ENCODE data around the gene LRP1B.

The LRP1B gene

DNA sequence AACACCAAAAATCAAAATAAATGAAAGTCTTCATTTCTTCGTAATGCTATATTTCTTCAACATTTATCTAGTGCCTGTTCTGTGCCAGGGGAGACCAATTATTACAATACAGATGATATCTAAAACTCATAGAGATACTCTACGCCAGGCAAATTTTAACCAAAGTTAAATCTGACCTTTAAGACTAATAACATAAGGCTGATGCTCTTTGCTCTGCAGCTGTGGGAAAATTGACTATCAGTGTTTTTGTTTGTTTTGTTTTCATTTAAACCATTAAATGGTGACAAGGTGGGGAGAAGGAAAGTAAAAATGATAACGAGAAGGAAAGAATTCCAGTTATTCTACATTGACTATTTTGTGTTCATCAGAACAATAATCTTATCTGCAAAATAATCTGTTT lies 406.4 kb downstream of the LRP1B start:
- H3K4me3 ChIP-seq (ENCODE audit: low read depth, low read length): no peak overlapping the region
- no peak for DNase-seq (ENCODE audit: low read depth)

DNA sequence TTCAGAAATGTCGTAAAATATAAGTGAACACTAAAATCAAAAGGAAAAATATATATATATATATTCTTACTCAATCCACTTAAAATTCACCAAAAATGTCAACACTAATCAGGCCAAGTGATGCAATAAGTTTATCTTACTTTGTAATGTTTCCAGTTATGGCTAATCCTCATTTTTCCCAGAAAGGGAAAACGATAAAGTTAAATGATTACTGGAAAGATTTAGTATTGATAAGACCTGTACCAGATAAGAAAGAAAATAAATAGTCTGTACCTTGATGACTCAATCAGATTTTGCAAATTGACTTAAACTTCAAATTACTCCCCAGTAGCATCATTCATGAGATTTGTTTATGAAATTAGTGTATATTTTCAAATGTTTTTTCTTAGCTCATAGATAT lies 407.0 kb downstream of the LRP1B start:
- no peak for DNase-seq (ENCODE audit: low read depth)
- H3K4me3 ChIP-seq (ENCODE audit: low read depth, low read length): no peak overlapping the region

DNA sequence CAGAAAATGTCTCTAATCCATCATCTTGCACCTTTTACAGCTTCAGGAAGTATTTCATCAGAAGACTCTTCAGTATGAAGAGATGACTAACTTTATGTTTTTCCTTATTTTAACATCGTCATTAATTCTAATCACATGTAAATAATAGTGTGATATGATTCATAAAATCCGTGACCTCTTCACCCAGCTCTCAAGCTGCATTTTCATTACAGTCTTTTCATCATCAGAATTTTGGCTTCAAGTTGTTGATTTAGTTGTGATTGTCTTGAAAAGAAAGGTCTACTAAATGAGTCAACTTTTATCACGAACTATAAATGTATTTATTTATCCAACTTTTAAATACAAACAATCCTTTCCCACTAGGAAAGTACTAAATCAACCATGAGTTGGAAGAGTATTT lies 410.3 kb downstream of the LRP1B start:
- DNase-seq (ENCODE audit: low read depth): no peak
- H3K4me3 ChIP-seq (ENCODE audit: low read depth, low read length): no peak overlapping the region

GRCh38 chr2:141714496-141714895 lies 416.3 kb downstream of the LRP1B start:
- no peak overlapping the region for H3K4me3 ChIP-seq (ENCODE audit: low read depth, low read length)
- no peak for DNase-seq (ENCODE audit: low read depth)

- DNase-seq (ENCODE audit: low read depth): no peak
- no peak overlapping the region for H3K4me3 ChIP-seq (ENCODE audit: low read depth, low read length)
These were observed 419.2 kb downstream of the LRP1B start for GRCh38 chr2:141711627-141712026.

DNA sequence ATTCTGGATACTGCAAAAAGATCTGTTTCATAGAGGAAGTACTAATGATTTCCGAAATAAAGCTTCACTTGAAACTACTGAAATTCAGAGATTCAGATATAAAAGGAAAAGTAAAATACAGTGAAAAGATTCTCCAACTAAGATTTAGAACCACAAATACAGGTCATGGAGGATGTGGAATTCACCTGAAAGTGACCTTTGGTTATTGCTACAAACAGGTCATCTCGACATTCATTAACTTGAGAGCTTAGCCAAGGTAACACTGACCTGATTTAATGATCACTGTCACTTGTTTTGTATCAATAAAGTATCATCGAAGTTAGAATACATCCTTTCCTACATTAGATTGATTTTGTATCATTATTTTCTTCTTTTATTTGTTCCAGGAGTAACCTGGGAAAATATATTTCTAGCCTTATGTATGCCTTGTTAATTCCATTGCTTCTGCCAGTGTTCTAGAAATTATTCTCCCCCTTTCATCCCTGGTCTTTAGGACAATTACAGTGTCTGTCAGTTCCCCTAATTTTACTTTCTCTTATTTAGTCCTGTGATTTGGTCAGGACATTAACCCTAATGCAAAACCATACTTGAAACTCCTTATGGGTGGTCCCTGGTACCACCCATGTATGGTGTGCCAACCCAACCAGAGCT lies 420.1 kb downstream of the LRP1B start:
- no peak for DNase-seq (ENCODE audit: low read depth)

DNA sequence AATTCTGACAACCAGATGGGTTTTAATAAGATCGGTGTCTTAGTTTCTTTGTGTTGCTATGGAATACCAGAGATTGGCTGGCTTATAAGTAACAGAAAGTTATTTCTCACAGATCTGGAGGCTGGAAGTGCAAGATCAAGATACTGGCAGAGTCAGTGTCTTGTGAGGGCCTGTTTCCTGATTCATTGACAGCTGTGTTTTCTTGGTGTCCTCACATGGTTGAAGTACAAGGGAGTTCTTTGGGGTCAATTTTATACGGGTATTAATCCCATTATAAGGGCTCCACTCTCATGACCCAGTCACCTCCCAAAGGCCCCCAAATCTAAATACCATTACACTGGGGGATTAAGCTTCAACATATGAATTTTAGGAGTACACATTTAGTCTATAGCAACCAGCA lies 421.1 kb downstream of the LRP1B start:
- no peak overlapping the region for H3K4me3 ChIP-seq (ENCODE audit: low read depth, low read length)
- DNase-seq (ENCODE audit: low read depth): no peak

More for the DNA sequence above, 420.1 kb downstream of the LRP1B start:
- H3K4me3 ChIP-seq (ENCODE audit: low read depth, low read length): no peak overlapping the region

DNA sequence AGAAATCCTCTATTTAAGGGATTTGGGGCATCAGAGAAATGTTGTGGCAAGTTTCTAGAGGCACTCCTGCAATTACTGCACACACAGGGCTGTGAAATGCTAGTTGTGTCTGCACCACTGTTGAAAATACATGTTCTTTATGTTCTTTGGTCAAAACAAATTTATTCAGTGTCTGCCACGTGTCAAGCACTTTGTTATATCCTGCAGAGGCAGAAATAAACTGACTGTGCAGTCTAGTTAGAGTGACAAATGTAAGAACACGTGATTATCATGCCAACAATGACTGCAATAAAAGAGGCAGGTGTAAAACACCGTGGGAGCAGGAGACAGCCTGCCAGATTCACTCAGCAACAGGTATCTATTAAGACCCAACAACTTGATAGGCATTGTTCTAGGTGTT lies 423.3 kb downstream of the LRP1B start:
- no peak overlapping the region for H3K4me3 ChIP-seq (ENCODE audit: low read depth, low read length)
- DNase-seq (ENCODE audit: low read depth): no peak

DNA sequence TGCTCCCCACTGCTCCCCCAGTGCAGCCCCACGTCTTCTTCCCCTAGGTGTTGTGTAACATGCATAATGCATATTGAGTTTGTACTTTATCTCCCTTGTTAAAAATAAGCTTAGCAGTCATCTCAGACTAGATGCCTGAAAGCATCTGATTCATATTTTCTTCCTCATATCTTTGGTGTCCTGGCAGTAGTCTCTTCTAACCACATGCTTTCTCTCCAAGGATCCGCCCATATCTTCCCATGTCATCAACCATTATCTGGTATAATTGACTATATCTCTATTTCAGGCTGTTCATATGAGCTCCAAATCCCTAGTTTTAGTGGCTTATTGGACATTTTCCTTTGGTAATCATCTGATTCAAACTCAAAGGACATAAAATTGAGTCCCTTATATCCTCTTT lies 426.3 kb downstream of the LRP1B start:
- no peak for DNase-seq (ENCODE audit: low read depth)
- no peak overlapping the region for H3K4me3 ChIP-seq (ENCODE audit: low read depth, low read length)

GRCh38 chr2:141703501-141703900 lies 427.3 kb downstream of the LRP1B start:
- no peak for DNase-seq (ENCODE audit: low read depth)

GRCh38 chr2:141701618-141702017 lies 429.2 kb downstream of the LRP1B start:
- DNase-seq (ENCODE audit: low read depth): no peak
- H3K4me3 ChIP-seq (ENCODE audit: low read depth, low read length): no peak overlapping the region

More at GRCh38 chr2:141703501-141703900, 427.3 kb downstream of the LRP1B start:
- no peak overlapping the region for H3K4me3 ChIP-seq (ENCODE audit: low read depth, low read length)

DNA sequence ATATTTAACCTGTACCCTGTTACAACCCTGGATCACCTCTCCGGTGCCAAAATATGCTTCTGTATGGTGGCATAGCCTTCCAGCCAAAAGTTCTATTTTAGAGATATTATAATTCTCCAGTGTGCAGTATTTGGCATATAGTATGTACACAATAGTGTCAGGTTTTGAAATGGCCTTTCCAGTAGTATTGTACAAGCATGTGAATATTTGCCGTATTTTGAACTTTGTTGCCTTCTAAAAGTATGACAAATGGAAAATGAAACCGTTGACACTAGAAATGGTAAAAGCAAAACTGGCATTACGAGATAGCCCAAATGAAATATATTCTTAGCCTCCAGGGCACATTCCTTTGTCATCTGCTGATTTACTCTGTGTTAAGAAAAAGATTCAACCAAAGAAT lies 431.2 kb downstream of the LRP1B start:
- no peak overlapping the region for H3K4me3 ChIP-seq (ENCODE audit: low read depth, low read length)
- no peak for DNase-seq (ENCODE audit: low read depth)

DNA sequence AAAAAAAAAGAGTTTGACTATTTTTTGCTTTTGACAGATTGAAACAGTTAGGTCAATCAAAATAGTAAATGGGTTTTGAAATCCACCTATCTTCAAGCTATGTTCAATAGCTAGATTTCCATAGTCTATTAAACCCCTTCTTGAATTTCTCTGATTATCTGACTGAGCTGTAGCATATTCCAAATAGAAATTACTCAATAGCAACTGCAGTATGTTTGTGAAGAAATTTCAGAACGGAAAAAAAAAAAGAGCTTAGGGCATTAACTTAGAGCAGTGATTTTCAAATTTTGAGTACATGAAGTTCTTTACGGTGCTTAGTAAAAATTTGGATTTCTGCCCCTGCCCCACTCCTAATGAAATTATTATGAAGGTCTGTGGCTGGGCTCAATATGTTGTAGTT lies 432.3 kb downstream of the LRP1B start:
- DNase-seq (ENCODE audit: low read depth): no peak
- H3K4me3 ChIP-seq (ENCODE audit: low read depth, low read length): no peak overlapping the region

DNA sequence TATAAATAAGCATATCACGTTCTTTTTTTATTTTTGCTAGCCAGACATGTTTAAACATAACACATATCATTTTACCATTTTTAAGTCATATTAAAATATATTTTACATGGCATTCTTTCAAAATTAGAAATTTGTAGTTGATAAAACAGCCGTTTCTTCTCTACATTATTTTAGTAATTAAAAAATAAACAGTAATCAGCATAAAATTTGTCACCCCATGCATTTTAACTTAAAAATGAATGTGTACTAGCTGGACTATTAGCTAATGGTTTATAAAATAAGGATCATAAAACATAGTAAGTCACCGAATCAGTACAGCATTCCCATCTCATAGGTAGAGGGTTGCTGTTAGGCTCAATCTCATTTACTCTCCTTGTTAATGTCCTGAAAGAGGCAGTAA lies 433.8 kb downstream of the LRP1B start:
- no peak for DNase-seq (ENCODE audit: low read depth)
- no peak overlapping the region for H3K4me3 ChIP-seq (ENCODE audit: low read depth, low read length)

- no peak for DNase-seq (ENCODE audit: low read depth)
These were observed 436.6 kb downstream of the LRP1B start for GRCh38 chr2:141694180-141694579.

GRCh38 chr2:141692829-141693228 lies 438.0 kb downstream of the LRP1B start:
- DNase-seq (ENCODE audit: low read depth): no peak
- no peak overlapping the region for H3K4me3 ChIP-seq (ENCODE audit: low read depth, low read length)

More at GRCh38 chr2:141694180-141694579, 436.6 kb downstream of the LRP1B start:
- H3K4me3 ChIP-seq (ENCODE audit: low read depth, low read length): no peak overlapping the region

- DNase-seq (ENCODE audit: low read depth): no peak
- no peak overlapping the region for H3K4me3 ChIP-seq (ENCODE audit: low read depth, low read length)
These were observed 454.7 kb downstream of the LRP1B start for GRCh38 chr2:141676139-141676538.

DNA sequence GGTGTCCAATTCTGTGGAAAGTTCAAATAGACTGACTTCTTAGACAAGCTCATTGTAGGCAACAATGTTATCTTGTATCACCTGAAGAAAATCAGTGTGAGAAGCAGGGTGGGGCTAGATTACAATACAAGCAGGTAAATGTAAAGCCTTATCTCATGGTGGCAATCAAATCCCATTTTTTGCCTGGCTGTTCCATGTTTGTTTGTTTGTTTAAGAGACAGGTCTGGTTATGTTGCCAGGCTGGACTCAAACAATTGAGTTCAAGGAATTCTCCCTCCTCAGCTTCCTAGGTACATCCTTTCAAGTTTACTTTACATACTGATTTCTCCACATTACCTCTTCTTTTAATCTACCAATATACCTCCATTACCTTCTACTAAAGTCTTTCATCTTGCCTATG lies 464.6 kb downstream of the LRP1B start:
- H3K4me3 ChIP-seq (ENCODE audit: low read depth, low read length): no peak overlapping the region
- DNase-seq (ENCODE audit: low read depth): no peak

DNA sequence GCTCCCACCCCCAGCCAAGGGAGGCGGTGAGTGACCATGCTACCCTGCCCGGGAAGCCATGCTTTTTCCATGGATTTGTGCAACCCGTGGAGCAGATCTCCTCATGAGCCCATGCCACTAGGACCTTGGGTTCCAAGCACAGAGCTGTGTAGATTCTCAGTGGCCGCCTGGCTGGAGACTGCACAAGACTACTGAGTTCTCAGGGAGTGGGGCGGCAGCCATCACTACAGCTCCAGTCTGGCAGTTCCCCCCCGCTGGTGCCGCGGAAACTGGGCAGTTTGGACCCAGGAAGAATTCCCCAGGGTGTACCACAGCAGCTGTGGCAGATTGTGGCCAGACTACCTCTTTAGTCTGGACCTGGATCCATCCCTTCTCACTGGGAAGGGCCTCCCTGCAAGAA lies 470.6 kb downstream of the LRP1B start:
- no peak overlapping the region for H3K4me3 ChIP-seq (ENCODE audit: low read depth, low read length)
- DNase-seq (ENCODE audit: low read depth): no peak

GRCh38 chr2:141654311-141654710 lies 476.5 kb downstream of the LRP1B start:
- H3K4me3 ChIP-seq (ENCODE audit: low read depth, low read length): no peak overlapping the region
- DNase-seq (ENCODE audit: low read depth): no peak

- no peak for DNase-seq (ENCODE audit: low read depth)
- no peak overlapping the region for H3K4me3 ChIP-seq (ENCODE audit: low read depth, low read length)
These were observed 477.6 kb downstream of the LRP1B start for GRCh38 chr2:141653184-141653583.

GRCh38 chr2:141652308-141652707 lies 478.5 kb downstream of the LRP1B start:
- DNase-seq (ENCODE audit: low read depth): no peak
- no peak overlapping the region for H3K4me3 ChIP-seq (ENCODE audit: low read depth, low read length)
